Measurements from ENCODE around the gene VMO1.
A peak's percentile ranks its signal among the peaks of the same experiment; 100 is the strongest.
"Not testable (repeated sequence)": the region's sequence is repeated elsewhere in the genome, so short reads cannot be mapped to it uniquely, and the experiment has no call there.

Gene VMO1

DNA sequence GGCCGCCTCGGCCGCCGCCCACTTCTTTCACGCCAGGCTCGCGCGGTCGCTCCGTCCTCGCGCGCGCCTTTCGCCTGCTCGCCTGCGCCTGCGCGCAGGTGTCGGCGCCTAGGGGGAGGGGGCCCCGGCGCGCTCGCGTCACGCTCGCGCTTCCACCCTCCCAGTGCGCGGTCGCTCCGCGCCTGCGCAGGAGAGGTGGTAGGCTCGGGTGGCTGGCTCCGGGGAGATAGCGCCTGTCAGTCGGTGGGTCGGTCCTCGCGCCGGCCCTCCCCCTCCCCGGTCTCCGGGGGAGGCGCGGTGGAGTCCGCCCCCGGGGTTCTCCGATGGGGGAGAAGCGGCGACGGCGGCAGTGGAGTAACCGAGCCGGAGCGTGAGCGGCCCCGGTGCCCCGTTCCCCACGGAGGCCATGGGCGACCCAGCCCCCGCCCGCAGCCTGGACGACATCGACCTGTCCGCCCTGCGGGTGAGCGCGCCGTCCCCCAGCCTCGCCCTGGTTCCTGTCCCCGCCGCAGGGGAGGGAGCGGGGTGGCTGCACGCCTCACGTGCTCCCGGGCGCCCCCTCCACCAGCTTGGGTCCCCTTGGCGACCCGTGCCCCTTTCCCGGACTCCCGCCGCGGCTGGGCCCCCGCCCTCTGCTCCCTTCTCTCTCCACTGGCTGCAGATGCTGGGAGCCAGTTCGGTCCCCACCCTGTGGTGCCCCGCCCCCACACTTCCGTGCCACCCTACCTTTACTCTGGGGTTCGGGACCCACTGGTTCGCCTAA is 47.2 kb upstream of the VMO1 start, which contains the start of gene MINK1:
Gene MINK1 (plus strand): TSS at position 163 of the 763 bp plus-strand sequence. CDS start 244 bp downstream, at position 407.
- TF ChIP-seq SPI1 (IDR thresholded peaks at IDR 0.05; ENCODE audit: borderline replicate concordance, low read depth) (no peak), POLR2AphosphoS5 (IDR thresholded peaks at IDR 0.05; ENCODE audit: low read depth) (no peak), GABPA (IDR thresholded peaks at IDR 0.05; ENCODE audit: low read depth) (no peak), REST (IDR thresholded peaks at IDR 0.05; ENCODE audit: insufficient replicate concordance, low read depth) (no peak)
- TF ChIP-seq, protein P1, sequence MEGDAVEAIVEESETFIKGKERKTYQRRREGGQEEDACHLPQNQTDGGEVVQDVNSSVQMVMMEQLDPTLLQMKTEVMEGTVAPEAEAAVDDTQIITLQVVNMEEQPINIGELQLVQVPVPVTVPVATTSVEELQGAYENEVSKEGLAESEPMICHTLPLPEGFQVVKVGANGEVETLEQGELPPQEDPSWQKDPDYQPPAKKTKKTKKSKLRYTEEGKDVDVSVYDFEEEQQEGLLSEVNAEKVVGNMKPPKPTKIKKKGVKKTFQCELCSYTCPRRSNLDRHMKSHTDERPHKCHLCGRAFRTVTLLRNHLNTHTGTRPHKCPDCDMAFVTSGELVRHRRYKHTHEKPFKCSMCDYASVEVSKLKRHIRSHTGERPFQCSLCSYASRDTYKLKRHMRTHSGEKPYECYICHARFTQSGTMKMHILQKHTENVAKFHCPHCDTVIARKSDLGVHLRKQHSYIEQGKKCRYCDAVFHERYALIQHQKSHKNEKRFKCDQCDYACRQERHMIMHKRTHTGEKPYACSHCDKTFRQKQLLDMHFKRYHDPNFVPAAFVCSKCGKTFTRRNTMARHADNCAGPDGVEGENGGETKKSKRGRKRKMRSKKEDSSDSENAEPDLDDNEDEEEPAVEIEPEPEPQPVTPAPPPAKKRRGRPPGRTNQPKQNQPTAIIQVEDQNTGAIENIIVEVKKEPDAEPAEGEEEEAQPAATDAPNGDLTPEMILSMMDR (IDR thresholded peaks at IDR 0.05; ENCODE audit: insufficient read depth, low read length) = no peak
- Histone ChIP-seq H3K27ac (replicated peaks) (peak within 1 kb of the TSS; percentile 71), H3K4me3 (replicated peaks; ENCODE audit: insufficient read depth, low read length) (peak within 1 kb of the TSS; percentile 77), H3K27me3 (ENCODE audit: insufficient read depth, poor library complexity, severe bottlenecking) (no peaks in the 10 kb centered on the region)
- peak; percentile 62 to 68 for DNase-seq (ENCODE audit: low read depth in 1 of 2, low spot score in 1 of 2)

DNA sequence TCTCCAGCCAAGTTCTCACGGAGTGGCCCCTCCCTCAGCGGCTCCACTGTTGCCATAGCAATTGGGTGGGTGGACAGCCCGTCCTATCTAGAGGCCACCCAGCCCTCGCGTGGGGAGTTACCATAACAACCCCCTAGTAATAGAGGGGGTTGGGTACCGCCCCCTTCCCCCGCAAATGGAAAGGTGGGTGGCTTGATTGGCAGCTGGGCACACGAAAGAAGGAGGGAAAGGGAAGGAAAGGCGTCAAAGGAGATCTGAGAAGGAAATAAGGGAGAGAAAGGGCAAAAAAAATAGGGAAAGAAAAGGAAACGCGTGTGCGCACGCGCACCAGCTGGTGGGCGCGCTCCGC is 46.6 kb upstream of the VMO1 start:
- Histone ChIP-seq H3K4me3 (replicated peaks; ENCODE audit: insufficient read depth, low read length) (peak overlapping the region; percentile 77), H3K27ac (replicated peaks) (peak overlapping the region; percentile 66)
- DNase-seq (ENCODE audit: low read depth in 1 of 2, low spot score in 1 of 2); H3K27me3 ChIP-seq (ENCODE audit: insufficient read depth, poor library complexity, severe bottlenecking): not testable (repeated sequence)

DNA sequence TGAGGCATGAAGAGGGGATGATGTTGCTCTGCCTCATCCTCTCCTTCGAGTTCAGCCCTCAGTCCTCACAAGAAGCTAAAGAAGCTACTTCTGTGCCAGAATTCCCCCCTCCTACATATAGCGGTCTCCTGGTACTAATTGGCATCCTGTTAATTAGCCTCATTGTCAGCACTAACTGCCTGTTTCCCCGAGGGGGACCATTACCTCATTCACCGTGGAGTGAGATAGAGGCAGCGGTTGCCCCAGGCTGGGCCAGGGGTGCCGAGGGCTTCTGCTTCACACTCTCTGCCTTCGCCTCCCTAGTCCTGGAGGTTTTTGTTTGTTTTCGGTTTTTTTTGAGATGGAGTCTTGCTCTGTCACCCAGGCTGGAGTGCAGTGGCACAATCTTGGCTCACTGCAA is 41.2 kb upstream of the VMO1 start:
- Histone ChIP-seq H3K27ac (replicated peaks) (no peak overlapping the region), H3K27me3 (ENCODE audit: insufficient read depth, poor library complexity, severe bottlenecking) (no peaks in the 10 kb centered on the region), H3K4me3 (replicated peaks; ENCODE audit: insufficient read depth, low read length) (no peak overlapping the region)
- TF ChIP-seq REST (IDR thresholded peaks at IDR 0.05; ENCODE audit: insufficient replicate concordance, low read depth) (no peak), GABPA (IDR thresholded peaks at IDR 0.05; ENCODE audit: low read depth) (no peak), SPI1 (IDR thresholded peaks at IDR 0.05; ENCODE audit: borderline replicate concordance, low read depth) (no peak), POLR2AphosphoS5 (IDR thresholded peaks at IDR 0.05; ENCODE audit: low read depth) (no peak)
- TF ChIP-seq, protein P1 (IDR thresholded peaks at IDR 0.05; ENCODE audit: insufficient read depth, low read length) = no peak
- no peak for DNase-seq (ENCODE audit: low read depth in 1 of 2, low spot score in 1 of 2)

GRCh38 chr17:4823373-4824089 is 37.4 kb upstream of the VMO1 start:
- DNase-seq (ENCODE audit: low read depth in 1 of 2, low spot score in 1 of 2) = no peak
- TF ChIP-seq SPI1 (IDR thresholded peaks at IDR 0.05; ENCODE audit: borderline replicate concordance, low read depth) = no peak
- TF ChIP-seq, protein P1 (IDR thresholded peaks at IDR 0.05; ENCODE audit: insufficient read depth, low read length) = no peak
- no peak for TF ChIP-seq POLR2AphosphoS5 (IDR thresholded peaks at IDR 0.05; ENCODE audit: low read depth)
- TF ChIP-seq REST (IDR thresholded peaks at IDR 0.05; ENCODE audit: insufficient replicate concordance, low read depth) = no peak
- no peak for TF ChIP-seq GABPA (IDR thresholded peaks at IDR 0.05; ENCODE audit: low read depth)
- H3K27me3 ChIP-seq (ENCODE audit: insufficient read depth, poor library complexity, severe bottlenecking) = no peaks in the 10 kb centered on the region
- H3K4me3 ChIP-seq (replicated peaks; ENCODE audit: insufficient read depth, low read length) = no peak overlapping the region
- no peak overlapping the region for H3K27ac ChIP-seq (replicated peaks)

Data from HL-60 (cell line).